GM23248 (cell line): ENCODE measurements around the gene C2orf42.

Source experiments
- EZH2 ChIP-seq: fragments of 200-600 bp; sonication (generic); IDR thresholded peaks from 2 replicates; pipeline ENCODE4 v1.6.1; 2018; ENCODE audit warnings: antibody characterized with exemption, mild to moderate bottlenecking; ENCODE audit not compliant: insufficient read depth, poor library complexity, severe bottlenecking
- EZH2phosphoT487 ChIP-seq: fragments of 200-600 bp; sonication (generic); IDR thresholded peaks from 2 replicates; pipeline ENCODE4 v1.6.1; 2018; ENCODE audit warnings: antibody characterized with exemption, moderate library complexity, mild to moderate bottlenecking, low read depth; ENCODE audit not compliant: insufficient read depth

DNA sequence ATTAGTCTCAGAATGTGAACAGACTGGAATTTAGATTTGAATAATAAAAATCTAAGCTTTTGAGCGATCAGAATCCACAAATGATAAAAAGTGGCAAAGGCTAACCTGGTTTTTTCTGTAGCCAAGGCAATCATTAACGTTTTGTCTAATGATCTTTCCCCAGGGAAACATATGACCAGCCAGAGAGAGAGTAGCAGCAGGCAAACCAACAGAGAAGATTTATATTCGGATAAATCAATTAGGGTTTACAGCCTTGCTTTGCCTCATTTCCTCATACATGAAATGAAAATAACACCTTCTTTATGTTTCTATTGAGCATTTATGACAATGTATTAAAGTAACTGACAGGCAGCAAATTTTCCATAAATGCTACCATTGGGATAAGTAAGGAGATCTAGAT is 43.1 kb upstream of the C2orf42 start:
- TF ChIP-seq EZH2phosphoT487 = no peak
- no peak for TF ChIP-seq EZH2
